ENCODE results near the gene BAMBI. TPM values are rescaled to one million over a fixed set of nuclear protein-coding genes. Genes with fewer than 3 reads are reported as not detected.

Gene BAMBI
- total and polyA plus RNA-seq, 10 of the 15 experiments (the other 5 are each of a cell fraction or from before 2014, with no cell fraction given), result 0.03 to 0.18 (median 0.09) TPM; not detected in 6

GRCh38 chr10:28684157-28684985 is 7.0 kb downstream of the BAMBI start (continued):
- TF ChIP-seq ZBTB33 (IDR thresholded peaks at IDR 0.05) (no peak), CUX1 (IDR thresholded peaks at IDR 0.05; ENCODE audit: insufficient replicate concordance, low read depth, low read length) (no peak), CBFB (IDR thresholded peaks at IDR 0.05; ENCODE audit: low read depth) (no peak), TARDBP (IDR thresholded peaks at IDR 0.05; ENCODE audit: borderline replicate concordance) (no peak)
- TF ChIP-seq, protein P1, sequence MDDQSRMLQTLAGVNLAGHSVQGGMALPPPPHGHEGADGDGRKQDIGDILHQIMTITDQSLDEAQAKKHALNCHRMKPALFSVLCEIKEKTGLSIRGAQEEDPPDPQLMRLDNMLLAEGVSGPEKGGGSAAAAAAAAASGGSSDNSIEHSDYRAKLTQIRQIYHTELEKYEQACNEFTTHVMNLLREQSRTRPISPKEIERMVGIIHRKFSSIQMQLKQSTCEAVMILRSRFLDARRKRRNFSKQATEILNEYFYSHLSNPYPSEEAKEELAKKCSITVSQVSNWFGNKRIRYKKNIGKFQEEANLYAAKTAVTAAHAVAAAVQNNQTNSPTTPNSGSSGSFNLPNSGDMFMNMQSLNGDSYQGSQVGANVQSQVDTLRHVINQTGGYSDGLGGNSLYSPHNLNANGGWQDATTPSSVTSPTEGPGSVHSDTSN (IDR thresholded peaks at IDR 0.05; ENCODE audit: insufficient replicate concordance, low read depth, low read length), result no peak

All from GM12878 (cell line).